ENCODE data around the gene RRP36. TPM values are rescaled to one million over a fixed set of nuclear protein-coding genes. Genes with fewer than 3 reads are reported as not detected.

RRP36 gene
- total RNA-seq, 1 experiment from 2014 or later: 133 TPM

GRCh38 chr6:42984924-42985475 lies 36.4 kb upstream of the RRP36 start:
- intact Hi-C loops (cut with micrococcal nuclease): loop anchor here (2.0 to 5.0 kb wide), 2 partner anchors 30 to 83 kb away; partner anchors contain the start of gene KLHDC3
- Histone ChIP-seq H3K9me2 (replicated peaks; ENCODE audit: low read length) (no peaks in the 10 kb centered on the region), H2AFZ (ENCODE audit: low read length) (peak overlapping the region; percentile 77), H3K79me2 (ENCODE audit: low read length) (peaks cover 30% of the 10 kb centered on the region), H3K27ac (ENCODE audit: low read length) (no peak overlapping the region), H3K36me3 (ENCODE audit: low read depth, low read length) (peaks cover 7% of the 10 kb centered on the region), H4K20me1 (ENCODE audit: low read length) (no peaks in the 10 kb centered on the region), H3K9me3 (ENCODE audit: low read length) (no peaks in the 10 kb centered on the region), H3K4me1 (ENCODE audit: insufficient read depth, low read length) (peaks cover 25% of the 10 kb centered on the region), H3K4me3 (ENCODE audit: low read length) (peak overlapping the region; percentile 82), H3F3A (ENCODE audit: low read length, unreplicated experiment) (no peaks in the 10 kb centered on the region), H3K27me3 (ENCODE audit: low read length) (no peaks in the 10 kb centered on the region), H3K4me2 (ENCODE audit: low read length) (peak overlapping the region; percentile 83), H3K9ac (ENCODE audit: low read length) (peak overlapping the region; percentile 82)
- ATAC-seq: no peak
- BruUV-seq (replicated peaks): TSS peak; percentile 24
- peak; percentile 30 for DNase-seq
- POLR2A ChIA-PET (ENCODE audit: unreplicated experiment): interaction anchor here (1.0 to 1.1 kb wide), 2 partner anchors 56 to 202 kb away, joined by 3 to 4 read pairs; partner anchors contain the start of gene CNPY3
- TF ChIP-seq EZH2phosphoT487 (IDR thresholded peaks at IDR 0.05; ENCODE audit: borderline replicate concordance, low read length) (no peak), EZH2 (IDR thresholded peaks at IDR 0.05; ENCODE audit: low read length, unreplicated experiment) (no peak)
- TF ChIP-seq, protein P1, sequence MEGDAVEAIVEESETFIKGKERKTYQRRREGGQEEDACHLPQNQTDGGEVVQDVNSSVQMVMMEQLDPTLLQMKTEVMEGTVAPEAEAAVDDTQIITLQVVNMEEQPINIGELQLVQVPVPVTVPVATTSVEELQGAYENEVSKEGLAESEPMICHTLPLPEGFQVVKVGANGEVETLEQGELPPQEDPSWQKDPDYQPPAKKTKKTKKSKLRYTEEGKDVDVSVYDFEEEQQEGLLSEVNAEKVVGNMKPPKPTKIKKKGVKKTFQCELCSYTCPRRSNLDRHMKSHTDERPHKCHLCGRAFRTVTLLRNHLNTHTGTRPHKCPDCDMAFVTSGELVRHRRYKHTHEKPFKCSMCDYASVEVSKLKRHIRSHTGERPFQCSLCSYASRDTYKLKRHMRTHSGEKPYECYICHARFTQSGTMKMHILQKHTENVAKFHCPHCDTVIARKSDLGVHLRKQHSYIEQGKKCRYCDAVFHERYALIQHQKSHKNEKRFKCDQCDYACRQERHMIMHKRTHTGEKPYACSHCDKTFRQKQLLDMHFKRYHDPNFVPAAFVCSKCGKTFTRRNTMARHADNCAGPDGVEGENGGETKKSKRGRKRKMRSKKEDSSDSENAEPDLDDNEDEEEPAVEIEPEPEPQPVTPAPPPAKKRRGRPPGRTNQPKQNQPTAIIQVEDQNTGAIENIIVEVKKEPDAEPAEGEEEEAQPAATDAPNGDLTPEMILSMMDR (conservative IDR thresholded peaks at IDR 0.05; ENCODE audit: low read depth, low read length): no peak
- CTCF ChIA-PET: no interaction called here

GRCh38 chr6:42987533-42988451 lies 33.6 kb upstream of the RRP36 start:
- peaks cover 9% of the 10 kb centered on the region for H3K36me3 ChIP-seq (ENCODE audit: low read depth, low read length)
- no peak overlapping the region for H2AFZ ChIP-seq (ENCODE audit: low read length)
- peaks cover 24% of the 10 kb centered on the region for H3K4me1 ChIP-seq (ENCODE audit: insufficient read depth, low read length)
- DNase-seq (no peak), ATAC-seq (no peak)
- no peaks in the 10 kb centered on the region for H3F3A ChIP-seq (ENCODE audit: low read length, unreplicated experiment)
- no peaks in the 10 kb centered on the region for H3K27me3 ChIP-seq (ENCODE audit: low read length)
- no peaks in the 10 kb centered on the region for H3K9me2 ChIP-seq (replicated peaks; ENCODE audit: low read length)
- CTCF ChIA-PET: no interaction called here
- TF ChIP-seq EZH2phosphoT487 (IDR thresholded peaks at IDR 0.05; ENCODE audit: borderline replicate concordance, low read length): no peak
- TF ChIP-seq, protein P1 (conservative IDR thresholded peaks at IDR 0.05; ENCODE audit: low read depth, low read length): no peak
- TF ChIP-seq EZH2 (IDR thresholded peaks at IDR 0.05; ENCODE audit: low read length, unreplicated experiment): no peak
- H3K4me3 ChIP-seq (ENCODE audit: low read length): no peak overlapping the region
- H3K4me2 ChIP-seq (ENCODE audit: low read length): no peak overlapping the region
- BruUV-seq (replicated peaks): no TSS peak
- peaks cover 33% of the 10 kb centered on the region for H3K79me2 ChIP-seq (ENCODE audit: low read length)
- H3K27ac ChIP-seq (ENCODE audit: low read length): no peak overlapping the region
- POLR2A ChIA-PET (ENCODE audit: unreplicated experiment): no interaction called here
- H3K9me3 ChIP-seq (ENCODE audit: low read length): no peaks in the 10 kb centered on the region
- H3K9ac ChIP-seq (ENCODE audit: low read length): no peak overlapping the region
- no peaks in the 10 kb centered on the region for H4K20me1 ChIP-seq (ENCODE audit: low read length)
- intact Hi-C loops (cut with micrococcal nuclease): no loop called here
